Measurements from ENCODE around the gene MIER2. TPM values are rescaled to one million over a fixed set of nuclear protein-coding genes. Genes with fewer than 3 reads are reported as not detected.

The MIER2 gene
- total RNA-seq, 1 donor from 2014 or later, result 44.1 TPM

- DNase-seq (ENCODE audit: low spot score), result no peak
- no peaks in the 10 kb centered on the region for H3K9me3 Mint-ChIP-seq (ENCODE audit: unreplicated experiment)
- H3K4me1 Mint-ChIP-seq (ENCODE audit: unreplicated experiment), result no peaks in the 10 kb centered on the region
- H3K36me3 Mint-ChIP-seq (ENCODE audit: low read depth, unreplicated experiment), result no peaks in the 10 kb centered on the region
- H3K4me3 Mint-ChIP-seq (ENCODE audit: unreplicated experiment), result no peak overlapping the region
- no peak for TF ChIP-seq CTCF (IDR thresholded peaks at IDR 0.05; ENCODE audit: unreplicated experiment)
- peaks cover 7% of the 10 kb centered on the region for H3K27me3 Mint-ChIP-seq (ENCODE audit: unreplicated experiment)
- H3K27ac Mint-ChIP-seq (ENCODE audit: unreplicated experiment), result no peak overlapping the region
Observed at GRCh38 chr19:367963-368629, 23.5 kb upstream of the MIER2 start.

GRCh38 chr19:367561-367960 lies 23.0 kb upstream of the MIER2 start:
- no peak overlapping the region for H3K27ac Mint-ChIP-seq (ENCODE audit: unreplicated experiment)
- no peaks in the 10 kb centered on the region for H3K9me3 Mint-ChIP-seq (ENCODE audit: unreplicated experiment)
- no peak for DNase-seq (ENCODE audit: low spot score)
- no peak for TF ChIP-seq CTCF (IDR thresholded peaks at IDR 0.05; ENCODE audit: unreplicated experiment)
- no peaks in the 10 kb centered on the region for H3K36me3 Mint-ChIP-seq (ENCODE audit: low read depth, unreplicated experiment)
- peaks cover 7% of the 10 kb centered on the region for H3K27me3 Mint-ChIP-seq (ENCODE audit: unreplicated experiment)
- no peaks in the 10 kb centered on the region for H3K4me1 Mint-ChIP-seq (ENCODE audit: unreplicated experiment)
- no peak overlapping the region for H3K4me3 Mint-ChIP-seq (ENCODE audit: unreplicated experiment)

GRCh38 chr19:366951-367350 lies 22.4 kb upstream of the MIER2 start:
- Mint-ChIP-seq H3K9me3 (ENCODE audit: unreplicated experiment) (no peaks in the 10 kb centered on the region), H3K4me1 (ENCODE audit: unreplicated experiment) (no peaks in the 10 kb centered on the region), H3K36me3 (ENCODE audit: low read depth, unreplicated experiment) (no peaks in the 10 kb centered on the region), H3K4me3 (ENCODE audit: unreplicated experiment) (peak overlapping the region; percentile 25), H3K27me3 (ENCODE audit: unreplicated experiment) (peaks cover 7% of the 10 kb centered on the region), H3K27ac (ENCODE audit: unreplicated experiment) (no peak overlapping the region)
- no peak for TF ChIP-seq CTCF (IDR thresholded peaks at IDR 0.05; ENCODE audit: unreplicated experiment)
- no peak for DNase-seq (ENCODE audit: low spot score)

- Mint-ChIP-seq H3K4me3 (ENCODE audit: unreplicated experiment) (peak overlapping the region; percentile 25), H3K36me3 (ENCODE audit: low read depth, unreplicated experiment) (no peaks in the 10 kb centered on the region), H3K27ac (ENCODE audit: unreplicated experiment) (no peak overlapping the region), H3K27me3 (ENCODE audit: unreplicated experiment) (peaks cover 7% of the 10 kb centered on the region), H3K4me1 (ENCODE audit: unreplicated experiment) (no peaks in the 10 kb centered on the region), H3K9me3 (ENCODE audit: unreplicated experiment) (no peaks in the 10 kb centered on the region)
- DNase-seq (ENCODE audit: low spot score), result no peak
- no peak for TF ChIP-seq CTCF (IDR thresholded peaks at IDR 0.05; ENCODE audit: unreplicated experiment)
Observed at GRCh38 chr19:366205-366783, 21.7 kb upstream of the MIER2 start.

- Mint-ChIP-seq H3K4me1 (ENCODE audit: unreplicated experiment) (no peaks in the 10 kb centered on the region), H3K27ac (ENCODE audit: unreplicated experiment) (no peak overlapping the region), H3K9me3 (ENCODE audit: unreplicated experiment) (no peaks in the 10 kb centered on the region), H3K27me3 (ENCODE audit: unreplicated experiment) (peaks cover 7% of the 10 kb centered on the region), H3K4me3 (ENCODE audit: unreplicated experiment) (no peak overlapping the region), H3K36me3 (ENCODE audit: low read depth, unreplicated experiment) (no peaks in the 10 kb centered on the region)
- DNase-seq (ENCODE audit: low spot score), result no peak
- TF ChIP-seq CTCF (IDR thresholded peaks at IDR 0.05; ENCODE audit: unreplicated experiment), result no peak
Observed at GRCh38 chr19:364496-365287, 20.1 kb upstream of the MIER2 start.

All from endothelial cell (in vitro differentiated cells).